Ascending aorta (tissue), 2 donors: Measurements from ENCODE around the gene HRH4. TPM values are rescaled to one million over a fixed set of nuclear protein-coding genes. Genes with fewer than 3 reads are reported as not detected.

Experiments
- DNase-seq, 2 donors: peaks; one replicate each; pipeline ENCODE4 v3.0.0-alpha.2; 2019; ENCODE audit warnings: low spot score in 2 of 2
- H3K27ac ChIP-seq, 2 donors: fragments of 200-600 bp; sonication (generic); one replicate each; pipeline ENCODE4 v1.5.1; 2016 to 2017; ENCODE audit warnings: mild to moderate bottlenecking in 1 of 2
- H3K27me3 ChIP-seq: fragments of 200-600 bp; sonication (generic); one replicate; pipeline ENCODE4 v1.5.1; 2017
- H3K36me3 ChIP-seq, 2 donors: fragments of 200-600 bp; sonication (generic); one replicate each; pipeline ENCODE4 v1.5.1; 2016
- H3K4me1 ChIP-seq, 2 donors: fragments of 200-600 bp; sonication (generic); one replicate each; pipeline ENCODE4 v1.5.1; 2016 to 2017; ENCODE audit warnings: mild to moderate bottlenecking in 1 of 2
- H3K4me3 ChIP-seq, 2 donors: fragments of 200-600 bp; sonication (generic); one replicate each; pipeline ENCODE4 v1.5.1; 2016 to 2017; ENCODE audit warnings: mild to moderate bottlenecking in 1 of 2
- H3K9me3 ChIP-seq, 2 donors: fragments of 200-600 bp; sonication (generic); one replicate each; pipeline ENCODE4 v1.5.1; 2016
- CTCF ChIP-seq, 3 experiments: fragments of 200-600 bp in 2 of 3; fragments of 450-650 bp in 1 of 3; sonication (generic) in 2 of 3; IDR thresholded peaks; one replicate each; pipeline ENCODE4 v1.5.1; 2016 to 2019; ENCODE audit warnings: antibody characterized with exemption in 3 of 3, mild to moderate bottlenecking in 1 of 3, moderate library complexity in 1 of 3
- intact Hi-C: fragments of 100-400 bp; cut with DNase I; formaldehyde crosslinking; loops from one replicate; pipeline ENCODE4 v1.15.1; 2023
- total RNA-seq: library from RNA; depleted of rRNA; stranded (reverse); fragments of >200 nt; gene quantifications from one replicate; pipeline ENCODE4 v1.1.0, GENCODE V29; 2016

Gene HRH4
- total RNA-seq, 1 donor from 2014 or later, result not detected

- Histone ChIP-seq H3K4me3 (no peak overlapping the region), H3K27ac (no peak overlapping the region), H3K4me1 (no peaks in the 10 kb centered on the region), H3K36me3 (no peaks in the 10 kb centered on the region), H3K27me3 (no peaks in the 10 kb centered on the region), H3K9me3 (no peaks in the 10 kb centered on the region)
- intact Hi-C loops, result no loop called here
- no peak for TF ChIP-seq CTCF (IDR thresholded peaks at IDR 0.05)
- DNase-seq, result no peak
These were observed 15.6 kb downstream of the HRH4 start for GRCh38 chr18:24475926-24476589.

GRCh38 chr18:24479371-24479770, 18.9 kb downstream of the HRH4 start:
- H3K27me3 ChIP-seq, result no peaks in the 10 kb centered on the region
- no peaks in the 10 kb centered on the region for H3K9me3 ChIP-seq
- H3K36me3 ChIP-seq, result no peaks in the 10 kb centered on the region
- DNase-seq, result no peak
- H3K4me1 ChIP-seq, result no peaks in the 10 kb centered on the region
- TF ChIP-seq CTCF (IDR thresholded peaks at IDR 0.05), result no peak
- no peak overlapping the region for H3K4me3 ChIP-seq
- intact Hi-C loops, result no loop called here
- H3K27ac ChIP-seq, result no peak overlapping the region

GRCh38 chr18:24482821-24483220, 22.4 kb downstream of the HRH4 start:
- H3K27me3 ChIP-seq, result no peaks in the 10 kb centered on the region
- no peaks in the 10 kb centered on the region for H3K4me1 ChIP-seq
- no peak for TF ChIP-seq CTCF (IDR thresholded peaks at IDR 0.05)
- DNase-seq, result no peak
- intact Hi-C loops, result no loop called here
- H3K36me3 ChIP-seq, result no peaks in the 10 kb centered on the region
- no peak overlapping the region for H3K4me3 ChIP-seq
- H3K27ac ChIP-seq, result no peak overlapping the region
- no peaks in the 10 kb centered on the region for H3K9me3 ChIP-seq

- Histone ChIP-seq H3K27ac (no peak overlapping the region), H3K4me1 (no peaks in the 10 kb centered on the region), H3K27me3 (no peaks in the 10 kb centered on the region), H3K36me3 (no peaks in the 10 kb centered on the region), H3K9me3 (no peaks in the 10 kb centered on the region), H3K4me3 (no peak overlapping the region)
- DNase-seq, result no peak
- TF ChIP-seq CTCF (IDR thresholded peaks at IDR 0.05), result no peak
- intact Hi-C loops, result loop anchor here (2.0 to 5.0 kb wide), 2 partner anchors 241 to 308 kb away; no protein-coding TSS in a partner anchor
These were observed 25.2 kb downstream of the HRH4 start for GRCh38 chr18:24485681-24486080.

GRCh38 chr18:24486684-24487083, 26.2 kb downstream of the HRH4 start:
- Histone ChIP-seq H3K4me3 (no peak overlapping the region), H3K27ac (no peak overlapping the region), H3K36me3 (no peaks in the 10 kb centered on the region), H3K27me3 (no peaks in the 10 kb centered on the region), H3K9me3 (no peaks in the 10 kb centered on the region), H3K4me1 (no peaks in the 10 kb centered on the region)
- intact Hi-C loops, result loop anchor here (2.0 to 5.0 kb wide), 2 partner anchors 240 to 309 kb away; no protein-coding TSS in a partner anchor
- DNase-seq, result no peak
- no peak for TF ChIP-seq CTCF (IDR thresholded peaks at IDR 0.05)
